H9 (cell line): Measurements from ENCODE around the gene FOXF2. TPM values are rescaled to one million over a fixed set of nuclear protein-coding genes. Genes with fewer than 3 reads are reported as not detected.

Experiments used
- DNase-seq: peaks from one replicate; pipeline ENCODE4 v3.0.0-alpha.2; 2017
- H2AFZ ChIP-seq: one replicate; pipeline ENCODE4 v1.6.1; 2013; ENCODE audit warnings: mild to moderate bottlenecking, low read length, control low read depth, moderate library complexity
- H2AK5ac ChIP-seq: 2 replicates; pipeline ENCODE4 v1.6.1; 2013; ENCODE audit warnings: low read length, control low read depth, mixed read lengths; ENCODE audit not compliant: insufficient read length
- H2BK120ac ChIP-seq: one replicate; pipeline ENCODE4 v1.6.1; 2013; ENCODE audit warnings: low read depth, mild to moderate bottlenecking, low read length, control low read depth, inconsistent platforms; ENCODE audit not compliant: poor library complexity, severe bottlenecking
- H2BK12ac ChIP-seq: 2 replicates; pipeline ENCODE4 v1.6.1; 2013; ENCODE audit warnings: low read length, control low read depth, mixed read lengths, low read depth; ENCODE audit not compliant: insufficient read length
- H2BK15ac ChIP-seq: 2 replicates; pipeline ENCODE4 v1.6.1; 2013; ENCODE audit warnings: low read depth, low read length, control low read depth
- H2BK20ac ChIP-seq: one replicate; pipeline ENCODE4 v1.6.1; 2013; ENCODE audit warnings: low read depth, mild to moderate bottlenecking, low read length, control low read depth, inconsistent platforms; ENCODE audit not compliant: poor library complexity, severe bottlenecking
- H2BK5ac ChIP-seq: 2 replicates; pipeline ENCODE4 v1.6.1; 2013; ENCODE audit warnings: low read length, control low read depth, mixed read lengths; ENCODE audit not compliant: insufficient read length
- H3K14ac ChIP-seq: 2 replicates; pipeline ENCODE4 v1.6.1; 2013; ENCODE audit warnings: low read length, control low read depth; ENCODE audit not compliant: insufficient read depth
- H3K18ac ChIP-seq: 2 replicates; pipeline ENCODE4 v1.6.1; 2013; ENCODE audit warnings: low read depth, mild to moderate bottlenecking, mixed read lengths, low read length, control low read depth; ENCODE audit not compliant: insufficient read length
- H3K23ac ChIP-seq: 2 replicates; pipeline ENCODE4 v1.6.1; 2013; ENCODE audit warnings: low read length, control low read depth, mixed read lengths, low read depth; ENCODE audit not compliant: insufficient read length
- H3K23me2 ChIP-seq: 2 replicates; pipeline ENCODE4 v1.6.1; 2013; ENCODE audit warnings: low read depth, mild to moderate bottlenecking, mixed read lengths, low read length, control low read depth; ENCODE audit not compliant: insufficient read length, poor library complexity, severe bottlenecking
- H3K27ac ChIP-seq: 2 replicates; pipeline ENCODE4 v1.5.1; 2013; ENCODE audit warnings: low read length, control low read depth, mixed read lengths, low read depth; ENCODE audit not compliant: insufficient read length
- H3K27me3 ChIP-seq: 2 replicates; pipeline ENCODE4 v1.6.1; 2013; ENCODE audit warnings: low read length, control low read depth, inconsistent platforms; ENCODE audit not compliant: insufficient read depth
- H3K4ac ChIP-seq: 2 replicates; pipeline ENCODE4 v1.6.1; 2013; ENCODE audit warnings: low read depth, mild to moderate bottlenecking, control low read depth, inconsistent platforms, low read length, moderate library complexity
- H3K4me1 ChIP-seq: 2 replicates; pipeline ENCODE4 v1.6.1; 2013; ENCODE audit warnings: low read length, control low read depth, inconsistent platforms; ENCODE audit not compliant: insufficient read depth
- H3K4me2 ChIP-seq: 2 replicates; pipeline ENCODE4 v1.6.1; 2013; ENCODE audit warnings: low read length, control low read depth, mixed read lengths; ENCODE audit not compliant: insufficient read length, insufficient read depth
- H3K56ac ChIP-seq: 2 replicates; pipeline ENCODE4 v1.6.1; 2013; ENCODE audit warnings: low read depth, mild to moderate bottlenecking, mixed read lengths, low read length, control low read depth; ENCODE audit not compliant: insufficient read length
- H3K79me1 ChIP-seq: 2 replicates; pipeline ENCODE4 v1.6.1; 2013; ENCODE audit warnings: low read depth, mild to moderate bottlenecking, moderate library complexity, low read length, control low read depth, inconsistent platforms; ENCODE audit not compliant: insufficient read depth, poor library complexity, severe bottlenecking
- H3K79me2 ChIP-seq: 2 replicates; pipeline ENCODE4 v1.6.1; 2013; ENCODE audit warnings: low read length, control low read depth, inconsistent platforms; ENCODE audit not compliant: insufficient read depth
- H3K9ac ChIP-seq: 2 replicates; pipeline ENCODE4 v1.6.1; 2013; ENCODE audit warnings: low read length, control low read depth, mixed read lengths; ENCODE audit not compliant: insufficient read length; ENCODE audit errors: extremely low read depth
- H3K9me3 ChIP-seq: one replicate; pipeline ENCODE4 v1.6.1; 2013; ENCODE audit warnings: low read depth, low read length, inconsistent platforms; ENCODE audit not compliant: control insufficient read depth
- H3T11ph ChIP-seq: one replicate; pipeline ENCODE4 v1.6.1; 2013; ENCODE audit warnings: mild to moderate bottlenecking, low read length, control low read depth, inconsistent platforms
- H4K20me1 ChIP-seq: one replicate; pipeline ENCODE4 v1.6.1; 2013; ENCODE audit not compliant: control insufficient read depth, insufficient read length, insufficient read depth
- H4K5ac ChIP-seq: 2 replicates; pipeline ENCODE4 v1.6.1; 2013; ENCODE audit warnings: low read depth, mild to moderate bottlenecking, mixed read lengths, low read length, control low read depth; ENCODE audit not compliant: insufficient read length
- H4K8ac ChIP-seq: replicated peaks from 2 replicates; pipeline ENCODE4 v1.6.1; 2013; ENCODE audit warnings: low read length, control low read depth, mixed read lengths, low read depth; ENCODE audit not compliant: insufficient read length
- H4K91ac ChIP-seq: 2 replicates; pipeline ENCODE4 v1.6.1; 2013; ENCODE audit warnings: low read depth, mild to moderate bottlenecking, moderate library complexity, mixed read lengths, low read length, control low read depth; ENCODE audit not compliant: insufficient read length
- H3K27ac Mint-ChIP-seq, 3 experiments: 2 replicates in 2 of 3; 3 replicates in 1 of 3; pipeline ENCODE4 v1.8.0; 2020 to 2021; ENCODE audit warnings: mixed read lengths in 3 of 3, mild to moderate bottlenecking in 1 of 3, moderate library complexity in 1 of 3
- H3K27me3 Mint-ChIP-seq: 2 replicates; pipeline ENCODE4 v1.8.0; 2021; ENCODE audit warnings: low read depth, mild to moderate bottlenecking, moderate library complexity, mixed read lengths
- H3K36me3 Mint-ChIP-seq, 3 experiments: 2 replicates in 2 of 3; 3 replicates in 1 of 3; pipeline ENCODE4 v1.8.0; 2020 to 2021; ENCODE audit warnings: low read depth in 3 of 3, mixed read lengths in 3 of 3; ENCODE audit not compliant: insufficient read depth in 1 of 3
- H3K4me1 Mint-ChIP-seq, 2 experiments: 2 replicates each; pipeline ENCODE4 v1.8.0; 2020; ENCODE audit warnings: mixed read lengths in 2 of 2
- H3K4me3 Mint-ChIP-seq, 2 experiments: 2 replicates in 1 of 2; 3 replicates in 1 of 2; pipeline ENCODE4 v1.8.0; 2020 to 2021; ENCODE audit warnings: mild to moderate bottlenecking in 2 of 2, mixed read lengths in 2 of 2, moderate library complexity in 1 of 2
- H3K9me3 Mint-ChIP-seq, 2 experiments: 2 replicates in 1 of 2; 3 replicates in 1 of 2; pipeline ENCODE4 v1.8.0; 2020; ENCODE audit warnings: mild to moderate bottlenecking in 2 of 2, mixed read lengths in 2 of 2, moderate library complexity in 1 of 2
- WGBS: extraction: QIAGEN DNeasy Blood & Tissue Kit; methylation state at CpG from one replicate; pipeline ENCODE4 v1.1.7; 2013; ENCODE audit warnings: missing lambda C conversion rate, low lambda C conversion rate, mixed read lengths; ENCODE audit not compliant: insufficient read length; ENCODE audit errors: extremely low coverage; 5-methylcytosine and 5-hydroxymethylcytosine counted together
- total RNA-seq: library from RNA; stranded (reverse); gene quantifications from 2 replicates; pipeline ENCODE4 v1.2.1, GENCODE V29; 2021
- TF ChIP-seq, protein P1 (sequence below): fragments of 200-600 bp; sonication (generic); conservative IDR thresholded peaks from 3 replicates; pipeline ENCODE4 v1.8.0; 2021; ENCODE audit warnings: antibody characterized with exemption, mild to moderate bottlenecking

The FOXF2 gene
- total RNA-seq, 1 experiment from 2014 or later = not detected

- Histone ChIP-seq H2BK12ac (no peak overlapping the region), H3K23me2 (no peaks in the 10 kb centered on the region), H3K27me3 (no peaks in the 10 kb centered on the region; the same call in 1 of the 2 replicates), H4K91ac (no peak overlapping the region), H3K4me1 (no peaks in the 10 kb centered on the region), H3K79me1 (no peaks in the 10 kb centered on the region), H3K4me2 (no peak overlapping the region), H3K14ac (no peak overlapping the region), H4K8ac (no peak overlapping the region), H2BK5ac (no peak overlapping the region), H3K4ac (no peak overlapping the region), H2BK20ac (no peak overlapping the region), H2BK15ac (no peak overlapping the region), H3K18ac (no peak overlapping the region), H3T11ph (no peak overlapping the region), H4K5ac (no peak overlapping the region), H3K56ac (no peak overlapping the region), H3K9me3 (no peaks in the 10 kb centered on the region), H2BK120ac (no peak overlapping the region), H3K27ac (no peak overlapping the region), H3K9ac (no peak overlapping the region), H2AFZ (no peak overlapping the region), H3K23ac (no peak overlapping the region), H2AK5ac (no peak overlapping the region), H4K20me1 (no peaks in the 10 kb centered on the region), H3K79me2 (no peaks in the 10 kb centered on the region)
- Mint-ChIP-seq H3K4me1 (peaks cover 3 to 18% of the 10 kb centered on the region in 2 experiments), H3K4me3 (no peak overlapping the region; a peak in 1 of 5 replicates), H3K9me3 (peaks cover 5% of the 10 kb centered on the region in 2 experiments; a peak in 4 of 5 replicates), H3K36me3 (peaks cover under 1 to 5% (median 3%) of the 10 kb centered on the region in 3 experiments; a peak in 3 of 7 replicates), H3K27me3 (peaks cover 12% of the 10 kb centered on the region), H3K27ac (no peak overlapping the region)
- no CpG with 5 or more reads among the region's 10 CpGs for WGBS
- TF ChIP-seq, protein P1, sequence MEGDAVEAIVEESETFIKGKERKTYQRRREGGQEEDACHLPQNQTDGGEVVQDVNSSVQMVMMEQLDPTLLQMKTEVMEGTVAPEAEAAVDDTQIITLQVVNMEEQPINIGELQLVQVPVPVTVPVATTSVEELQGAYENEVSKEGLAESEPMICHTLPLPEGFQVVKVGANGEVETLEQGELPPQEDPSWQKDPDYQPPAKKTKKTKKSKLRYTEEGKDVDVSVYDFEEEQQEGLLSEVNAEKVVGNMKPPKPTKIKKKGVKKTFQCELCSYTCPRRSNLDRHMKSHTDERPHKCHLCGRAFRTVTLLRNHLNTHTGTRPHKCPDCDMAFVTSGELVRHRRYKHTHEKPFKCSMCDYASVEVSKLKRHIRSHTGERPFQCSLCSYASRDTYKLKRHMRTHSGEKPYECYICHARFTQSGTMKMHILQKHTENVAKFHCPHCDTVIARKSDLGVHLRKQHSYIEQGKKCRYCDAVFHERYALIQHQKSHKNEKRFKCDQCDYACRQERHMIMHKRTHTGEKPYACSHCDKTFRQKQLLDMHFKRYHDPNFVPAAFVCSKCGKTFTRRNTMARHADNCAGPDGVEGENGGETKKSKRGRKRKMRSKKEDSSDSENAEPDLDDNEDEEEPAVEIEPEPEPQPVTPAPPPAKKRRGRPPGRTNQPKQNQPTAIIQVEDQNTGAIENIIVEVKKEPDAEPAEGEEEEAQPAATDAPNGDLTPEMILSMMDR = no peak
- DNase-seq = no peak
These were observed 26.2 kb downstream of the FOXF2 start for GRCh38 chr6:1415416-1416063.
